ENCODE measurements around the gene PARD3.
"Not testable (repeated sequence)": the region's sequence is repeated elsewhere in the genome, so short reads cannot be mapped to it uniquely, and the experiment has no call there.

The PARD3 gene

GRCh38 chr10:34766811-34767494, 48.1 kb downstream of the PARD3 start:
- DNase-seq (ENCODE audit: low read depth in 3 of 3) = no peak

GRCh38 chr10:34766266-34766600, 48.9 kb downstream of the PARD3 start:
- no peak for DNase-seq (ENCODE audit: low read depth in 3 of 3)

DNA sequence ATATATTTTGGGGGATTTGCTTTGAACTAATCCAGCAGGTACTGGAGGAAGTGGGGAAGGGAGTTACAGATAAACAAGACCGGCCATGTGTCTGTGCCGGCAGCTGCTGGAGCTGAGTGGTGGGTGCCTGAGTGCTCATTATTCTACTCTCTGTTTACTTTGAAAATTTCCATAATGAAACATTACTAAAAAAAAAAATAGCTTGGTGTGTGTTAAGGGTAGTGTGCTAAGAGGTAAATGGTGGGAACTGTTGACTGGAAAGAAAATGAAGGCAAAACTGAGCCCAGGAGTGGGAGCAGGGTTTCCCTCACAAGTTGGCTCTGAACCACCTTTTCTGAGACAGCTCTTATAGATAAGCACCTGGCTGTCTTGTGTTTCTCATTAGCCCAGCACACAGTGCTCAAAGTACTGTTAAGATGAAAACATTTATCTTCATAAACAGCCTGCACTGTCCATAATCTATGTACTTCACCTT, 50.6 kb downstream of the PARD3 start:
- no peak for DNase-seq (ENCODE audit: low read depth in 3 of 3)

GRCh38 chr10:34762603-34763299, 52.3 kb downstream of the PARD3 start:
- no peak for DNase-seq (ENCODE audit: low read depth in 3 of 3)

GRCh38 chr10:34762156-34762555, 52.9 kb downstream of the PARD3 start:
- DNase-seq (ENCODE audit: low read depth in 3 of 3) = no peak

- no peak for DNase-seq (ENCODE audit: low read depth in 3 of 3)
Observed at GRCh38 chr10:34761453-34761852, 53.6 kb downstream of the PARD3 start.

GRCh38 chr10:34760606-34761005, 54.5 kb downstream of the PARD3 start:
- DNase-seq (ENCODE audit: low read depth in 3 of 3) = no peak

DNA sequence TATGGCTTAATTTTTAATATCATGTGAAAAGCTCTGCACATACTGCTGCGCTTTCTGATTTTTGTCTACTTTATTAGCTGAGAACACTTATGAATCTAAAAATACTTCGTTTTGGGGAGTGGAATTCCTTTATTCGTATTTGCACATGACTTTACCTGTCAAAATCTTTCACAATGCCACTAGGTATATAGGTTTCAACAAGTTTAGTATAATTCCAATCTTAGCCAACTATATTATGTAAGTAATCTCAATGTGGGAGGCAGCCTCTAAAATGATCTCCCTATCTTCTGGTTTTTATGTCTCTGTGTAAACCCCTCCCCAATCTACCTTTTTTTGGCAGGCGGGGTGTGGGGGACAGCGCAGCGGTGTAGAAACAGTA, 55.3 kb downstream of the PARD3 start:
- DNase-seq (ENCODE audit: low read depth in 3 of 3) = no peak

DNA sequence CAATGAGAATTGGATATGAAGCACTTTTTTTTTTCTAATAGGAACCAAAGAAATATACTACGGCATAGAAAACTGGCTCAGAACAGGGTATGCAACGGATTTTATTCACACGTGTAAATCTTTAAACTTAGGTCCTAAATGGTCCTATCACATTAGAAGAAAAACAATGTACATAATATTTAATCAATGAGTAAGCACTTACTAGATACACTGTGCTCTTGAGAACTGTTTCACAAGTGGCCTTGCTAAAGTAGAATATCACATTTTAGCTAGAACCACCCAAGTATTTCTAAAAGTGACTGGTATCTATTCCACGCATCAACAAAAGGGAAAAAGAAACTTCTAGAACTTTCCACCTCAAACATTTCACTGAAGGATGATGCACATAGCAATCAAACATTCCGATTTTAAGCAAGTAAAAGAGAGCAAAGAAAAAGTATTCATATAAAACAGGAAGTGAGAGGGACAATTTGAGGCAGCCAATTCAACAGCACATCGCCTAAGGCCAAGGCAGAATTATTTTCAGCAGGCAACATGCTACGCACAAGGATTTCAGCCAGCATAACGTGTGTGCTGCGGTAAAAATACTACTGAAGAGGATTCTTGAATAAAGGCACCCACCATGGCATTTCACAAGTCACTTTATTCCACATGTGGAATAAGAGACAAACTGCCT, 55.8 kb downstream of the PARD3 start:
- no peak for DNase-seq (ENCODE audit: low read depth in 3 of 3)

- no peak for DNase-seq (ENCODE audit: low read depth in 3 of 3)
Observed at GRCh38 chr10:34758447-34758996, 56.6 kb downstream of the PARD3 start.

- no peak for DNase-seq (ENCODE audit: low read depth in 3 of 3)
Observed at GRCh38 chr10:34757933-34758332, 57.2 kb downstream of the PARD3 start.

DNA sequence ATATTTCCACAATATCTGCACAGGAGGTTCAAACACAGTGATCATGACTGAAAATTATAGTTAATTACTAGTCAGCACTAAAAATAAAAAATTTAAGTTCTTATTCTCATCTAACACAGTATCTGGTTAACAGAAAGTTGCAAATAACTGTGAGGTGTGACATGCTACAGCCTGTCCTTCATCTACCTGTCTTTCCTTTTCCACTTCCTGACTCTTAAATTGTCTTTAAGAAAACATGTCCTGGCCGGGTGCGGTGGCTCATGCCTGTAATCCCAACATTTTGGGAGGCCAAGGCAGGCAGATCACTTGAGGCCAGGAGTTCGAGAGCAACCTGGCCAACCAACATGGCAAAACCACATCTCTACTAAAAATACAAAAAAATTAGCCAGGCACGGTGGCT, 57.9 kb downstream of the PARD3 start:
- not testable (repeated sequence) for DNase-seq (ENCODE audit: low read depth in 3 of 3)

DNA sequence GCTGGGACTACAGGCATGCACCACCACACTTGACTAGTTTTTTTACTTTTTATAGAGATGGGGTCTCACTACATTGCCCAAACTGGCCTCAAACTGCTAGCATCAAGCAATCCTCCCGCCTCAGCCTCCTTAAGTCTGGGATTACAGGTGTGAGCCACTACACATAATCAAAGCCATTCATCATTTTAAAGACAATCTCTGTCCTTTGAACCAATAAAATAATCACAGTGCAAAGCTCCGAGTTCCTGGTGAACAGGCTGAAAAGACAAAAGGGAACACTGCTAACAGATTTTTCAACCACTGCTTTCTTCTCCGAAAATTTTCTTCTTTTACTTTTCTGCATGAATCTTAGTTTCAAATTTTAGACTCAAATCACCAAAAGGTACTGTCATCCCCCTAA, 58.5 kb downstream of the PARD3 start:
- DNase-seq (ENCODE audit: low read depth in 3 of 3) = no peak

DNA sequence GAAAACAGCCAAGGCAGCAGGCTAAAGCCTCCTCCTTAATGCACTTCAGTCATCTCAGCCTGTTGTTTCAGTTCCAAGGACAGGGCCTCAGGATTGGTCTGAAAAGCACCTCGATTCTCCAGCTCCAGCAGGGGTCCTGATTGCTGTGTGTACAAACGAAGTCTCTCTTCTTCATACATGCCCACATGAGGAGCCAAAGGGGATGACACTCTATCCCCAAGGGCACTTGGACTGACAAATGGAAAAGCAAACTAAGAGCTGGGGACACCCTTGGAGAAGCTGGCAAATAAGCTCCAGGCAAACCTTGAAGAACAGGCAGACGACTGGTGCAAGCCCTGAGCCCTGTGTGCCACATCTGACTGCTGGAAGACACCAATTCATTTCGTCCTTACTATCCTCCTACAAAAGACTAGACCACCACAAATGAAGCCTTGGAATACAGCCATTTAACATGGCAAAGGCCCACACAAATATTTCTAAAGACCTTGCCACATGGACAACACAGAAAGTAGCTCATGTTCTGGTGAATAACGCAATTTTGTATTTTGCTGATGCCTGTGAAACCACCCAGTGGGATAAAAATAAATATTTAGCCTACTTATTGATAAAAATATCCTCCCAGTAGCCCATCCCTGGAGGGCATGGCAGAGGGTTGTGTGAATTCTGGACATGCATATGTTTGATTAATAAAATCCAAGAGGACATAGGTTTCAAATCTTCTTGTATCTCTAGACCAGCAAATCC, 61.9 kb downstream of the PARD3 start:
- no peak for DNase-seq (ENCODE audit: low read depth in 3 of 3)

GRCh38 chr10:34751272-34751671, 63.8 kb downstream of the PARD3 start:
- DNase-seq (ENCODE audit: low read depth in 3 of 3) = no peak

GRCh38 chr10:34750795-34751194, 64.3 kb downstream of the PARD3 start:
- not testable (repeated sequence) for DNase-seq (ENCODE audit: low read depth in 3 of 3)

DNA sequence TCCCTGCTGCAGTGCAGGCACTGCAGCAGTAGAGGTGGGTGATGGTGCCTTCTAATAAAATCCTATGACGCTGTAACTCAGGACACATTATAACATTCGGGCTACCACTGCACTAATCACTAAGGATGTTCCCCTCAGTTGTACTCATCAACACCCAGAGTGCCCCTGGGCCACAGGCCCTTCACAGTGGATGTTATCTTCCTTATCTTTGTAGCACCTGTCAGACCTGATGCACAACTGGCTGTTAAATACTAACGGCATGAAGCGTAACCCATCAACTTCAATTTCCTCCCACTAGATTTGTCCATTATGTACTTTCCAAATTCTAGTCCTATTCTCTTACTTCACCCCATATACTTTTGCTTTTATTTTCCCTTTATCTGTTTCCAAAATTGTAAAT, 66.3 kb downstream of the PARD3 start:
- no peak for DNase-seq (ENCODE audit: low read depth in 3 of 3)

- DNase-seq (ENCODE audit: low read depth in 3 of 3) = no peak
Observed at GRCh38 chr10:34748357-34748756, 66.7 kb downstream of the PARD3 start.

DNA sequence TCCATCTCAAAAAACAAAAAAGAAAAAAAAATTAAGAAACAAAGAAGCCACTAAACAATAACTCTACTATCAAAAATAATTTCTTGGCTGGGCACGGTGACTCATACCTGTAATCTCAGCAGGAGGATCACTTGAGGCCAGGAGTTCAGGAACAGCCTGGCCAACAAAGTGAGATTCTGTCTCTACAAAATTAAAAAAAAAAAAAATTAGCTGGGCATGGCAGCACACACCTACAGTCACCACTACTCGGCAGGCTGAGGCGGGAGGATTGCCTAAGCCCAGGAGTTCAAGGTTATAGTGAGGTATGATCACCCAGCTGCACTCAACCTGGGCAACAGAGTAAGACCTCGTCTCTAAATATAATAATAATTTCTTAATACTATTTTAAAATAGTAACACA, 69.0 kb downstream of the PARD3 start:
- no peak for DNase-seq (ENCODE audit: low read depth in 3 of 3)

- DNase-seq (ENCODE audit: low read depth in 3 of 3) = no peak
Observed at GRCh38 chr10:34745244-34745643, 69.9 kb downstream of the PARD3 start.

DNA sequence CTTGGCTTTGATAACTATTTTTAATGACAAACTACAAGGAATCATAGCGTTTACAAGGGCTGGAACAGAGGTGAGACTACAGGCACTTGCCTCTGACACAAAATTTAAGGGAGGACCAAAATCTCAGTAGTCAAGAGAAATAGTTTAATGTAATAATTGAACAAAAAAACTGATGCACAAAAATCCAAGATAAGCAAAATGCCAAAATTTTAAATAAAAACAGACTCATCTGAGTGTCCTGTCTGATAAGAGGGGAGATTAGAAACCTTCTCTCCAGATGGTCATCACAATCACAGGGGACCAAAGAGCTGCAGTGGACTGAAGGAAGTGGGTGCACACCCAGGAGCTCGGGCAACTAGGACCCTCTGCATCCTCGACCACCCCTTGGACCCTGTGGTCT, 70.5 kb downstream of the PARD3 start:
- no peak for DNase-seq (ENCODE audit: low read depth in 3 of 3)

GRCh38 chr10:34743814-34744213, 71.3 kb downstream of the PARD3 start:
- DNase-seq (ENCODE audit: low read depth in 3 of 3) = no peak

All from stimulated activated CD4-positive, alpha-beta T cell treated with anti-CD3 and anti-CD28 coated beads, TNF-alpha, amount 100 ng/mL, for 4 hours (primary cell).